GM12892 (cell line): ENCODE measurements around the gene EPB41L4A.

Source experiments
- DNase-seq: peaks from one replicate; pipeline ENCODE4 v3.0.0; 2011; ENCODE audit not compliant: insufficient read length
- FAIRE-seq: peaks from 2 replicates; lab custom pipeline; 2011; peaks lifted over from hg19 to GRCh38; lab: Jason Lieb, UNC
- POLR2A ChIP-seq: IDR thresholded peaks from 2 replicates; pipeline ENCODE4 v1.6.1; 2011; ENCODE audit warnings: low read depth, low read length, control low read depth
- POLR2AphosphoS5 ChIP-seq: IDR thresholded peaks from 2 replicates; pipeline ENCODE4 v1.6.1; 2011; ENCODE audit warnings: low read depth, low read length, control low read depth
- TAF1 ChIP-seq: IDR thresholded peaks from 2 replicates; pipeline ENCODE4 v1.6.1; 2011; ENCODE audit warnings: low read depth, mild to moderate bottlenecking, control low read depth, low read length, borderline replicate concordance

The EPB41L4A gene

GRCh38 chr5:112257976-112258375 is 161.1 kb downstream of the EPB41L4A start:
- FAIRE-seq (no peak), DNase-seq (no peak)
- TF ChIP-seq POLR2A, result no peak
- no peak for TF ChIP-seq TAF1
- no peak for TF ChIP-seq POLR2AphosphoS5

- FAIRE-seq (no peak), DNase-seq (no peak)
- TF ChIP-seq POLR2AphosphoS5 (no peak), POLR2A (no peak)
Measured at GRCh38 chr5:112257005-112257404, 162.1 kb downstream of the EPB41L4A start.

GRCh38 chr5:112254303-112254702 is 164.8 kb downstream of the EPB41L4A start:
- DNase-seq, result no peak
- FAIRE-seq, result no peak
- TF ChIP-seq POLR2AphosphoS5, result no peak

GRCh38 chr5:112253478-112254250 is 165.4 kb downstream of the EPB41L4A start:
- TF ChIP-seq POLR2A (no peak), TAF1 (no peak), POLR2AphosphoS5 (no peak)
- no peak for DNase-seq
- no peak for FAIRE-seq

- no peak for TF ChIP-seq TAF1
- TF ChIP-seq POLR2A, result no peak
- no peak for TF ChIP-seq POLR2AphosphoS5
- DNase-seq (no peak), FAIRE-seq (no peak)
Measured at GRCh38 chr5:112250551-112250950, 168.5 kb downstream of the EPB41L4A start.

GRCh38 chr5:112248623-112249022 is 170.5 kb downstream of the EPB41L4A start:
- FAIRE-seq (no peak), DNase-seq (no peak)
- TF ChIP-seq POLR2AphosphoS5, result no peak
- TF ChIP-seq POLR2A, result no peak
- no peak for TF ChIP-seq TAF1

- TF ChIP-seq POLR2A (no peak), POLR2AphosphoS5 (no peak), TAF1 (no peak)
- DNase-seq (no peak), FAIRE-seq (no peak)
Measured at GRCh38 chr5:112247960-112248359, 171.1 kb downstream of the EPB41L4A start.

- no peak for TF ChIP-seq TAF1
- no peak for TF ChIP-seq POLR2AphosphoS5
- TF ChIP-seq POLR2A, result no peak
- DNase-seq, result no peak
- FAIRE-seq, result no peak
Measured at GRCh38 chr5:112245656-112246055, 173.4 kb downstream of the EPB41L4A start.

GRCh38 chr5:112239996-112240395 is 179.1 kb downstream of the EPB41L4A start:
- no peak for TF ChIP-seq POLR2AphosphoS5
- TF ChIP-seq TAF1, result no peak
- no peak for TF ChIP-seq POLR2A
- DNase-seq (no peak), FAIRE-seq (no peak)

GRCh38 chr5:112238473-112238872 is 180.6 kb downstream of the EPB41L4A start:
- DNase-seq (no peak), FAIRE-seq (no peak)
- TF ChIP-seq POLR2AphosphoS5 (no peak), TAF1 (no peak), POLR2A (no peak)

GRCh38 chr5:112237456-112237855 is 181.6 kb downstream of the EPB41L4A start:
- TF ChIP-seq TAF1 (no peak), POLR2A (no peak), POLR2AphosphoS5 (no peak)
- FAIRE-seq, result no peak
- no peak for DNase-seq

- TF ChIP-seq POLR2AphosphoS5, result no peak
- TF ChIP-seq POLR2A, result no peak
- no peak for TF ChIP-seq TAF1
- FAIRE-seq (no peak), DNase-seq (no peak)
Measured at GRCh38 chr5:112234000-112234399, 185.1 kb downstream of the EPB41L4A start.
